GM19025 (cell line): ENCODE data around the gene KIAA1586.
"Not testable (repeated sequence)": the region's sequence is repeated elsewhere in the genome, so short reads cannot be mapped to it uniquely, and the experiment has no call there.

Experiments used
- ATAC-seq: cut with Tn5 transposase; IDR thresholded peaks from one replicate; pipeline ENCODE4 v1.9.1; 2021; ENCODE audit warnings: mild to moderate bottlenecking, low read depth, moderate library complexity; ENCODE audit not compliant: unreplicated experiment

Gene KIAA1586, protein sequence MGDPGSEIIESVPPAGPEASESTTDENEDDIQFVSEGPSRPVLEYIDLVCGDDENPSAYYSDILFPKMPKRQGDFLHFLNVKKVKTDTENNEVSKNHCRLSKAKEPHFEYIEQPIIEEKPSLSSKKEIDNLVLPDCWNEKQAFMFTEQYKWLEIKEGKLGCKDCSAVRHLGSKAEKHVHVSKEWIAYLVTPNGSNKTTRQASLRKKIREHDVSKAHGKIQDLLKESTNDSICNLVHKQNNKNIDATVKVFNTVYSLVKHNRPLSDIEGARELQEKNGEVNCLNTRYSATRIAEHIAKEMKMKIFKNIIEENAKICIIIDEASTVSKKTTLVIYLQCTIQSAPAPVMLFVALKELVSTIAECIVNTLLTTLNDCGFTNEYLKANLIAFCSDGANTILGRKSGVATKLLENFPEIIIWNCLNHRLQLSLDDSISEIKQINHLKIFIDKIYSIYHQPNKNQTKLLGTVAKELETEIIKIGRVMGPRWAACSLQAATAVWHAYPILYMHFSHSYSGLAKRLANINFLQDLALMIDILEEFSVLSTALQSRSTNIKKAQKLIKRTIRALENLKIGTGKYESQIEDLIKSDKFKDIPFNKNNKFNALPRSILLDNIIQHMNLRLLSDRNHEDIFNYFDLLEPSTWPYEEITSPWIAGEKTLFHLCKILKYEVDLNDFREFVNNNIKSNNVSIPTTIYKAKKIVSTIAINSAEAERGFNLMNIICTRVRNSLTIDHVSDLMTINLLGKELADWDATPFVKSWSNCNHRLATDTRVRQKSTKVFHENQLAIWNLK

DNA sequence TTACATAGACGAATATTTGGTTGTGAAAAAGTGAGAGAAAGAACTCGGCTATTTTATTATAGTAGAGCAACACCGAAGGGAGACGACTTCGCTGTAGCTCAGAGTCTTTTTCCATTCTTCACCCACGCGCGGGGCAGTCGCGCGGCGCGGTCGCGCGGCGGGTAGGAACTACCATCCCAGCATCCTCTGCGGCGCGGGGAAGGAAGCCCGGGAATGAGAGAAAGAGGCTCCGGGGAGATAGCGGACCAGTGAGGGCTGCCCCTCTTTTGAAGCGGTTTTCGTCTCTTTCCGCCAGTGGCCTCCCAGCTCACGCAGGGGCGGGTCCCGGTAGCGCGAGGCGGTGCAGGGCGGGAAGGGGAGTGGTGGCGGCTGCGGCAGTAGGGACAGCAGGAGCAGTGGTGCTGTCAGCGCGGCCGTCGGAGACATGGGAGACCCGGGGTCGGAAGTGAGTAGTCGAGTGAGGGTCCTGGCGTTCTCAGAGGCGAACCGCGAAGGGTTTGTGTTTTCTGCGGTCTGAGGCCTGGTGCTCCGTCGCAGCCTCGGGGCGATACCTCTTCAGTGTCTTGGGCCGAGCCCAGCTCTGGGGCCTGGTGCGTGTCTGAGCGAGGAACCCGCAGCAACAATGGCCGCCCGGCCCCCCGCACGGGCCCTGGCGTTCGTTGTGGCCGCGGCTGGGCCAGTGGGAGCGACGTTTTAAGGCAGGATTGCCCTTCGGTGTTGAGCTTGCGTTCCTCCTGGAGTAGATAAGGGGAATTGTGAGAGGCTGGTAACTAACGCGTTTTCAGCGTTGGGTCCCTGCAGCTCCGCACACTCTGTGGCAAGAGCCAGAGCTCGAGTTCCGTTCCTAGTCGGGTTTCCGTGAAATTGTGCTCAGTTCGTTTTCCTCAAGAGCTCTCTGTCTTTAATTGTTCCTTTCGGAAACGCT lies at the start of gene KIAA1586:
Gene KIAA1586 (plus strand): TSS at position 362 of the 925 bp plus-strand sequence. CDS start 63 bp downstream, at position 425.
- peak; percentile 96 for ATAC-seq

DNA sequence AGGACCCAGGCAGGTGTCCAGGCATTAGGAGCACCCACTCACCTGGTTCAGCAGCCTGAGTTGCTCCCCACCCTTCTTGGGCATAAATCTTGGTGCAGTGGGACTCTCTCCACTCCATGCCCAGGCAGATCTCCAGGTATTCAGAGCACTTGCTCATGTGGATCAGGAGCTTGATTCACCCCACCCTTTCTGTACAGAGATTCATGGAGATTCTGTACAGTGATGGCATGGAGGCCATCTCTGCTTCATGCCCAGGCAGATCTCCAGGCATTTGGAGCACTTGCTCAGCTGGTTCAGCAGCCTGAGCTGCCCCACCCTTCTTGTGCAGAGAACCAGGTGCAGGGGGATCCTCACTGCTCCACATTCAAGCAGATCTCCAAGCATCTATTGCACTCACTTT lies 47.4 kb upstream of the KIAA1586 start:
- ATAC-seq: no peak

DNA sequence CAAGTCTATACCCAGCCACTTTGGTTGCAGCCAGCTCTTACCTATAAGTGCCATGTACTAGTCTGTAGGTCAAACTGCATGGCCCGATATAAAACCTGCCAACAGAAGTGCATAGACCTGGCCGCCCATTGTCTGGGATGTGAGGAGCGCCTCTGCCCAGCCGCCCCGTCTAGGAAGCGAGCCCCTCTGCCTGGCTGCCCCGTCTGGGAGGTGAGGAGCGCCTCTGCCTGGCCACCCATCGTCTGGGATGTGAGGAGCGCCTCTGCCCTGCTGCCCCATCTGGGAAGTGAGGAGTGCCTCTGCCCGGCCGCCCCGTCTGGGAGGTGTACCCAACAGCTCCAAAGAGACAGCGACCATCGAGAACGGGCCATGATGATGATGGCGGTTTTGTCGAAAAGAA lies 46.7 kb upstream of the KIAA1586 start:
- not testable (repeated sequence) for ATAC-seq

DNA sequence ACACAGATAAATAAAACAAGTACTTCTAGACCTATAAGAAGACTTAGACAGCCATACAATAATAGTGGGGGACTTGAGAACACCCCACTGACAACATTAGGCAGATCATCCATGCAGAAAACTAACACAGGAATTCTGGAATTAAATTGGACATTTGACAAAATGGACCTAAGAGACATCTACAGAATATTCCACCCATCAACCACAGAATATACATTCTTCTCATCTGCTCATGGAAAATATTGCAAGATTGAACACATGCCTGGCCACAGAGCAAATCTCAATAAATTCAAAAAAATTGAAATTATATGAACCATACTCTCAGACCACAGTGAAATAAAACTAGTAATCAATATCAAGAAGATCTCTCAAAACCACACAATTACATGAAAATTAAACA lies 44.3 kb upstream of the KIAA1586 start:
- no peak for ATAC-seq

DNA sequence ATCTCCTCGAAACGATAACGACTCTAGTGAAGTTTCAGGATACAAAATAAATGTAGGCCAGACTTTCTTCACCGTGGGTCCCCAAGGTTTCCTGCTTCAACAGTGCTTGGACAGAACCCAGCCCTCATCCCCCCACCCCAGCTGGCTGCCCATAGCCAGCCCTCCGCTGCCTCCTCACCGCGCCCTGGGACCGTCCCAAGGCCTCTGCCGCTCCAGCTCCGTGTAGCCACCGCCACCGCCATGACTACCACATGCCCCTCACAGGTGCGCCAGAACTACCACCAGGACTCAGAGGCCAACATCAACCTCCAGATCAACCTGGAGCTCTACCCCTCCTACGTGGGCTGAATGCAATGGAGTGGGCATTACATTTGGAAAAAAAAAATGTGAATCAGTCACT lies 42.2 kb upstream of the KIAA1586 start:
- ATAC-seq: no peak

DNA sequence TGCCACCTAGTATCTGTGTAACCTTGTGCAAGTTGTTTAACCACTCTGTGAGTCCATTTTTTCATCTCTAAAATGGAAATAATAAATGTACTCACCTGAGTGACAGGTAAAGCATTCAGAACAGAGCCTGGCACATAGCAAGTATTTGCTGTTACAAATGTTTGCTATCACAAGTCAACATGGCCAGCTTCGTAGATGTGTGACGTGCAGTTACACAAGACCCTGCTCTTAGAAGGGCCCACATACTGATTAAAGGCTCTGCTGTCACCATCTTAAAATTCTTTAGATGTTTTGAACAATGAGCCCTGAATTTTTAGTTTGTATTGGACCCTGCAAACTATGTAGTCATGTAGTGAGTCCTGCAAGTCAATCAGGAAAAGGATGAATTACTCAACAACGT lies 40.4 kb upstream of the KIAA1586 start:
- no peak for ATAC-seq

DNA sequence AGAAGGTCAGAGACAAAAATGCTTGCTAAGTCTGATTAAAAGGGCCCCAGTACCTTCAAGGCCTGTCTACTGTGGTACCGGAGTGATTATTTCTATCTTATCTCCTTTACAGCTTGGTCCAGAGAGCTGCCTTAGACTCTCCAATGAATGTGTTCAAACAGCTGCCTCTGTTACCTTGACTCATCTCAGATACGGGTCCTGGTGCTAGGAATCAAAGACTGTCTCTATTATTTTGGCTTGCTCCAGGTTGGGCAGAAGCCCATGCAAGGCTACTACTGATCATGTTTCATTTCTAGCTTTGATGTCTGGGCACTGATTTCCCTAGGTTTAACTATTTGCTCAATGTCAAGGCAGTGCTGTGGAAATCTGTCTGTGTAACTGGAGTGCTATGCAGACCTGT lies 38.4 kb upstream of the KIAA1586 start:
- not testable (repeated sequence) for ATAC-seq

DNA sequence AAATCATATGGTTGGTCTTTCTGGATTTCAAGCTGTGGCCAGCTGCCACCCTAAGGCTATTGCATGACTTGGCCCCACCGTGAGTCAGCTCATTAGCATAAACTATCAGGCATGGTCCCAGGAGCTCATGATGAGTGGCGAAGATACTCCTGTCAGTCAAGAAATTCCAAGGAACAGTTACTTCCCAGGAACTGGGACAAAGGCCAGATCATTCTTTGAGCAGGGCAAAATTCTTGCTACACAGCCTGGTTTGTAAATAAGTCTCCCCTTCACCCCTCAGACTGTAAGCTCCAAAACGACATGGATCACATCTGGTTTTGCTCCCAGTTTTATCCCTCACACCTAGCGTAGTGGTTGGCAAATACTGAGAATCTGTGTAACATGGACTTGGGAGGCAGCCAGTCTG lies 33.0 kb upstream of the KIAA1586 start:
- no peak for ATAC-seq

DNA sequence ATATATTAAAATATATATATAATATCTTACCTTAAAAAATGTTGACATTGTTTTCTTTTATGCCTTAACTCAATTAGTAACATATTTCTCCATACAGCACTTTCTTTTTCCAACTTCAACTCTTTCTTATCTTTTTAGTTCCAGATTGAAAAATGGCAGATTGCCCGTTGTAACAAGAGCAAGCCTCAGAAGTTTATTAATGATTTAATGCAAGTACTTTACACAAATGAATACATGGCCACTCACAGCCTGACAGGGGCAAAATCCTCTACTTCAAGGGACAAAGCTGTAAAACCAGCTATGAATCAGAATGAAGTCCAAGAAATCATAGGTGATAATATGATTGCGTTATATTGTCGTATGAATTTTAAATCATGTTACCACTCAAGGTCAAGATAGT lies 29.4 kb upstream of the KIAA1586 start:
- no peak for ATAC-seq

DNA sequence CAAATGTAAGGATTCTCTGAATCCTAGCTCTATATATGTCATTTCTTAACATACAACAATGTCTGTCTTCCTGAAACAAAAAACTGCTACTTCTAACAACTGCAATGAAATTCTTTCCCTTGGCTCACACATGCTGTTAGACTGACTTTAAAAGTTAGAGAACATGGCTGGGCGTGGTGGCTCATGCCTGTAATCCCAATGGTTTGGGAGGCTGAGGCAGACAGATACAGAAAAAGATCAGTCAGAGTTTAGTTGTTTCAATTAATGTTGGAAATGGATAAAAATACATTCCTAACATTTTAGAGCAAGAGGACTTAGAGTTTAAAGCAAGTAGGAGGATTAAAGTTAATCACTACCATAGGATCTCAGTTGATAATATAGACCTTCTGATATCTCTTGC lies 28.7 kb upstream of the KIAA1586 start:
- ATAC-seq: no peak

DNA sequence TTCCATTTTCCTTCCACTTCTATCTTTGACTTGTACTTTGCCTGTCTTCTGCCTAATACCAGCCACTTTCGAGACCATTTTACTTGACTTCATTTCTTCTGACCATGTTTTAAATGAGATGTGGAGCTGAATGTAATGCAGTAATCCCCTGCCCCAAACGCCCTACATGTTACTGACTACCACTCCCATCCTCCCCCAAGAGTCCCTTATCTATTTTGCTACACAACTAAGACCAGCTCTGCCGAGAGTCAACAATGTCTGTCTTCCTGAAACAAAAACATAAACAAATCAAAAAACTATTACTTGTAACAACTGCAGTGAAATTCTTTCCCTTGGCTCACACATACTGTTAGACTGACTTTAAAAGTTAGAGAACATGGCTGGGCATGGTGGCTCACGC lies 27.1 kb upstream of the KIAA1586 start:
- ATAC-seq: no peak

DNA sequence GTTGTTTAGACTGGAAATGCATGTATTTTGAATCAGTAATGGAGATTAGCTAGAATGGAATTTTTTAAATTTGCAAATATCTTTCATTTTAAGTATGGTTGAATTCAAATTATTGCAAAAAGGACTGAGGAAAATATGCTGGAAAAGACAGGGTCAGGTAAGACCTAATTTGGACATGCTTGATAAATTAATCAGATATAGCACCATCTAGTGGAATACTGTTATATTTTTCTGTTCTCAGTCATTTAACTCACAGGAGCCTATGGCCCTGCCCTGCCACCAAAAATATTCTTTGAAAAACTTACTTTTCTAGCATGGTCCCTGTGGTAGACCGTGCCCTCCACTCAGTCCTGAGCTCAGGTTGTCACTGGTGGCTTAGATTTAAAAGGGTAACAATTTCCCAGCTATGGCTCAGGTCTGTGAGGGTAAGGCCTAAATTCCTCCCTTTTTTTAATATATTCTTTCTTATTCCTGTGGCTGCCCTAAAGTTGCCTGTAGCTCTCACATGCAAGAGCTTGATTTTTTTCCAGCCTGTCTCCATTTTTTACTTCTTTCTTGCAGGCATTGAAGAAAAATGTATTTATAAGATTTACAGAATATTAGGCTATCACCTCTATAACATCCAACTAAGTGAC lies 25.3 kb upstream of the KIAA1586 start:
- ATAC-seq: no peak

DNA sequence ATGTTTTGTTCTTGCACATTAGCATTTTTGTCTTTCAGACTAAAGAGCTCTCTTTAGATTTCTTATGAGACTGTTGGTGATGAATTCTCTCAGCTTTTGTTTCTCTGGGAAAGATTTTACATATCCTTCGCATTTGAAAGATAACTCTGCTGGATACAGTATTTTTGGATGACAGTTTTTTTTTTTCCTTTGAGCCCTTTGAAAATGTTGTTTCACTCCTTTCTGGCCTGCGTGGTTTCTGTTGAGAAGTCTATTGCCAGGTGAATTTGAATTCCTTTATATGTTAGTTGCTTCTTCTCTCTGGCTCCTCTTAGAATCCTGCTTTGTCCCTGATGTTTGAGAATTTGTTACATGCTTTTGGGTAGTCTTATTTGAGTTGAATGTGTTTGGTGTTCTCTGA lies 22.2 kb upstream of the KIAA1586 start:
- ATAC-seq: no peak

DNA sequence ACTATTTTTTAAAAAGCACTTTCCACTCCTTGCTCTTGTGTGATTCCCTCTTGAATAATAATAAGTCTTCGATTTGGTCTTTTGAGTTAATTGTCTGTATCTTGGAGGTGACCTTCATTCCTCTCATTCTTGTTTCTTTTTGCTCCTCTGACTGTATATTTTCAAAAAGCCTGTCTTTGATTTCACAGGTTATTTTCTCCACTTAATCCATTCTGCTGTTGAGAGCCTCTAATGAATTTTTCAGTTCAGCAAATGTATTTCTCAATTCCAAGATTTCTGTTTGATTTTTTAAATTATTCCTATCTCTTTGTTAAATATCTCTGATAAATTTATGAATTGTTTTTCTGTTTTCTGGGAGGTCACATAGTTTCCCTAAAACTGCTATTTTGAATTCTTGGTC lies 21.7 kb upstream of the KIAA1586 start:
- ATAC-seq: no peak

DNA sequence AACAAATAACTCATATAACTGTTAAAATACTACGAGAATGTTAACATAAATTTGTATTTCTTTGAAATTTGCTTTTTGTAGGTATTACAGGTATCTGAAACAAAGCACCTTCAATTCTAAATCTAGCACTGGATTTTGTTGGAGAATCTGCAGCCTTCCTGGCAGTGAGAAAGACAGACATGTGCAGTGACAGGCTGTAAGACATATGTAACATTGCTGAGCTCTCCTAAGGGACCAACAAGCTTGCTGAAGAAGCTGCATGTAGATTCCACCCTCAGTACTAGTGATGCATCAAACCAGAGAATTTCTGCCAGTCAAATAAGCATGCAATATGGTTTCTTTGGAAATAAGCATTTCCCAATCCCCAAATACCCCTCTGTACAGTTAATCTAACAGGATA lies 20.5 kb upstream of the KIAA1586 start:
- ATAC-seq: no peak

DNA sequence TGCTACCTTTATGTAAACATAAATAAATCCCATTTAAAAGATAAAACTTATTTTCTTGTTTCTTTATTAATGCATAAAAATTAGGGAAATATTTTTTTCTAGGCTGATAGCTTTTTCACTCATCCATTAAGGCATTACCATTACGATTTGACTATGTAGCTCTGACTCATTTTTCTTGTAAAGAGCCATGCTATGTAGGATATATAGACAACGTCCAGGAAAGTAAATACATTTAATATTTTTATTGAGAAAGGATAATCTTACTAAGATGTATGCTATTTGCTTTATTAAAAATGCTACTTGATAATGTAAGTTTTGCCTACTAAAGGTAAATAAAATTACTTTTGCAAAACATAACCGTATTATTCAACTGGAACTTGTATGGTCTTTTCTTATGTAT lies 19.2 kb upstream of the KIAA1586 start:
- no peak for ATAC-seq

DNA sequence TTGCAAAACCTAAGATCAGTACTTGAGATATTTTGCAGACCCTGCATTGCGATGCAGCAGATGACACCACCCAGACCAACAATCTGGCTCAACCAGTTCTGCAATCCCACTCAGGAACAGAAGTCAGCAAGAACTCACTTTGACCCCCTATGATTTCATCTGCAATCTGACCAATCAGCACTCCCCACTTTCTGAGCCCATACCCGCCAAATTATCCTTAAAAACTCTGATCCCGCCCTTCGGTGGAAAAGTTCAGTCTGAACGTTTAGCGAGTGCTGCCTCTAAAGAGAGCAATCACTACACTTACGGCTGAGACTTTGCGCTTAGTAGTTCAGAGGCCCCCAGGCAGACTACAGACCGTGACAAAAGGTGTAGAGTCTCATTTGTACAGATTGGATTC lies 17.3 kb upstream of the KIAA1586 start:
- ATAC-seq: no peak

DNA sequence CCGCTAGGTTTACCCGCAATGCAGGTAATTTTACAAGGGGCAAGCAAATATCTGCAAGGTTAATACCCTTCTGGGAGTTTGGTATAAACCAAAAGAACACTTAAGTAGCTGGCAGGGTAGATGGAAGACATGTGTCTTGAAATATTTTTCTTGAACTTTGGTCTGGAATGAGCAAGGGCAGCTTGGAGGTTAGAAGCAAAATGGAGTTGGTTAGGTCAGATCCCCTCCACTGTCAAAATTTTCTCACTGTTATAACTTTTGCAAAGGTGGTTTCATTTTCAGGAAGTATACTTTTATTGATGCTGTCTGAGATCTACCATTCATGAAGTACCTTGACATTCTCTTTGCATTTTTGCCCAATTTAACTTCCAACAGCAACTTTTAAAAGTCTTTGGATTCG lies 13.3 kb upstream of the KIAA1586 start:
- ATAC-seq: no peak

DNA sequence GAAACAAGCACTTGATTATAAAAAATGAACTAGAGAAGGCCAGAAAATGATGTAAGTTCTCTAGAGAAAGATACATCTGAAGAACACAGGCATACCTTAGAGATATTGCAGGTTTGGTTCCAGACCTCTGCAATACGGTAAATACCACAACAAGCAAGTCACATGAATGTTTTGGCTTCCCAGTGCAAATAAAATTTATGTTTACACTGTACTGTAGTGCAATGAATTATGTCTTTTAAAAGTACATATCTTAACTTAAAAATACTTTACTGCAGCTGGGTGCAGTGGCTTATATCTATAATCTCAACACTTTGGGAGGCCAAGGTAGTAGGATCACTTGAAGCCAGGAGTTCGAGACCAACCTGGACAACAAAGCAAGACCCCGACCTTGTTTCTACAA lies 10.9 kb upstream of the KIAA1586 start:
- no peak for ATAC-seq

DNA sequence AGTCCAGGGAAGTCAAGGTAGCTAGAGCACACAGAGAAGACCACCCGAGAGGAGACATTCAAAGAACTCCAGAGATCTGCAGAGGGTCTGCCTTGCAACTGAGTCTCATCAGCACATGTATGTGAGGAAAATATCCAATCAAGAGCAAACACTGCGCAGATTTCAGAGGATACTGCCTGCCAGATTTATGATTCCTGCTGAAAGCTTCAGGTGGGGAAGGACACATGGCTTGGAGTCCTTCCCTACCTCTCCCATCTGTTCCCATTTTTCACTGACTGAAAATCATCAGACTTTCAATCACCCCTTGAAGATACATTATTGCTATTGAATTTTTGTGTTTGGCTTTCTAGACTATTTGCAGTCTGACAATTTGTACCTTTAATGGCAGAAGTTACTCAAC lies 7.6 kb upstream of the KIAA1586 start:
- ATAC-seq: no peak
